C4-2B (cell line): ENCODE data around the gene TMED6.
"Not testable (repeated sequence)": the region's sequence is repeated elsewhere in the genome, so short reads cannot be mapped to it uniquely, and the experiment has no call there.

Experiments
- H3K27ac ChIP-seq: fragments of 450-650 bp; 2 replicates; pipeline ENCODE4 v1.5.1; 2017
- CTCF ChIP-seq: fragments of 450-650 bp; conservative IDR thresholded peaks from 2 replicates; pipeline ENCODE4 v1.5.1; 2017; ENCODE audit warnings: mild to moderate bottlenecking
- ZFX ChIP-seq: fragments of 450-650 bp; IDR thresholded peaks from 2 replicates; pipeline ENCODE4 v1.6.1; 2017

TMED6 gene

GRCh38 chr16:69371564-69371963, 20.0 kb upstream of the TMED6 start:
- TF ChIP-seq ZFX (no peak), CTCF (no peak)
- no peak overlapping the region for H3K27ac ChIP-seq

DNA sequence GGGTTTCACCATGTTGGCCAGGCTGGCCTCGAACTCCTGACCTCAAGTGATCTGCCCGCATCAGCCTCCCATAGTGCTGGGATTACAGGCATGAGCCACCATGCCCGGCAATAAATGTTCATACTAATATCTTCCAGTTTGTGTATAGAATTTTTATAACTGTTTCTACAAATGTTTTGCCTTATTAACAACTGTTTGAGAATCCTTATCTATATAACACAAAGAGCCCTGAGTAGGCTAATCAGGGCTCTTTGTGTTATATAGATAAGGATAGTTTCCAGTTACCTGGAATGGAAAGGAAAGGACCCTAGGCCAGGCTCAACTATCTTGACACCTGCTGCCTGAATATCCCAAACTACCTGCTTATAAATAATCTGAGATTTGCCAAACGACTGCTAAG, 17.3 kb upstream of the TMED6 start:
- H3K27ac ChIP-seq = no peak overlapping the region
- TF ChIP-seq ZFX (no peak), CTCF (no peak)

GRCh38 chr16:69367980-69368379, 16.4 kb upstream of the TMED6 start:
- TF ChIP-seq CTCF (no peak), ZFX (no peak)
- H3K27ac ChIP-seq = no peak overlapping the region

DNA sequence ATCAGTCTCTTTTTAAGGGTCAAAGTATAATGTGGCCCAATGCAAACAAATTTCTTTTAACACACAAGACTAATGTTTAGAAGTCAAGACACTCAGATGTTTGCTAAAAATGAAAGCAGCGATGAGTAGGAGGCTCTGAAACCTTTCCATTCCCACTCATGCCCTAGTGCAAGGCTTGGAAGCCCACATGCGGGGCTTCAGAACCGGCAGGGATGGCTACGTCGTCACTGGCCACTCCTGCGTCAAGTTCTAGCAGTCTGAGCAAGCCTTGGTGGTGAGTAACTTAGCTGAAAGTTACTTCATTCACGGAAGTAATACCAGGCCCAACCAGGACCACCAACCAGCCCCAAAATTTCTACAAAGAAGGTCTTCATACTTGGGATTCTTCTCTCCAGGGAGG, 14.8 kb upstream of the TMED6 start:
- no peak overlapping the region for H3K27ac ChIP-seq
- TF ChIP-seq CTCF (no peak), ZFX (no peak)

- H3K27ac ChIP-seq = no peak overlapping the region
- TF ChIP-seq ZFX (no peak), CTCF (no peak)
These were observed 14.3 kb upstream of the TMED6 start for GRCh38 chr16:69365901-69366300.

GRCh38 chr16:69364088-69364487, 12.5 kb upstream of the TMED6 start:
- TF ChIP-seq CTCF (no peak), ZFX (no peak)
- H3K27ac ChIP-seq = no peak overlapping the region

DNA sequence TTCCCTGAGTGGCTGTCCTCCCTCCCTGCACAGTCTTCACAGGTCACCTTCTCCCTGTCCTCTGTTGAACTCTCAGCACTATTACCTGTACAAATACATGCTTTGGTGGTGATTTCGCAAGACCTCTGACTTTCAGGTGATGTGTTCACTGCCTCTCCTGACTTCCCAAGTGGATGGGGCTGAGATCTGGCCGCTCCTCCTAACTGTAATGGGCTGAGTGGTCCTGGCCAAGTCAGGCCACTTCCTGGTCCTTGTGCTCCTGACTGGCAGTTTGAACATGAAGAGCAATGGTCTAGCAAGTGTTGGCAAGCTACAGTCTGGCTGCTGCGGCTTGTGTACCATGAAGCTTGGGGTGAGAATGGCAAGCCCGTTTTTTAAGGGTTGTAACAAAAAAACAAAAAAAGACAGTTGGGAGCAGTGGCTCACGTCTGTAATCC, 11.7 kb upstream of the TMED6 start:
- TF ChIP-seq ZFX (no peak), CTCF (no peak)
- H3K27ac ChIP-seq = no peak overlapping the region

- not testable (repeated sequence) for H3K27ac ChIP-seq
These were observed 8.5 kb upstream of the TMED6 start for GRCh38 chr16:69360070-69360469.
